ENCODE data around the gene AKIRIN1.

DNA sequence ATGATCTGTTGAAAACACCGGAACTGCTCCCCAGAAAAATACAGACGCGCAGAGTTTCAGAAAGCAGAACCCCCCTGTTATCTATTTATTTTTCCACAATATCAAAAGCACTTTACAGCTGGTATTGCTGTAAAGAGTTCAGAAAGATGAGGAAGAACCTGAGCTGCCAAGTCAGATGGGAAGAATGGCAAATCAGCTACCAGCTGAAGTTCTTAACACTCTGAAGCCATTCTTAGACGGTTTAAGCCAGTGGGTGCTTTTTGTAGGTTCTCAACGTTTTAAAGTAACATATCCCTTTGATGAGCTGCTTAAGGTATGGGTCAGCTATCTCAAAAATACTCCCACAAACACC, 714 bp upstream of the AKIRIN1 start:
- TF ChIP-seq, protein P1, sequence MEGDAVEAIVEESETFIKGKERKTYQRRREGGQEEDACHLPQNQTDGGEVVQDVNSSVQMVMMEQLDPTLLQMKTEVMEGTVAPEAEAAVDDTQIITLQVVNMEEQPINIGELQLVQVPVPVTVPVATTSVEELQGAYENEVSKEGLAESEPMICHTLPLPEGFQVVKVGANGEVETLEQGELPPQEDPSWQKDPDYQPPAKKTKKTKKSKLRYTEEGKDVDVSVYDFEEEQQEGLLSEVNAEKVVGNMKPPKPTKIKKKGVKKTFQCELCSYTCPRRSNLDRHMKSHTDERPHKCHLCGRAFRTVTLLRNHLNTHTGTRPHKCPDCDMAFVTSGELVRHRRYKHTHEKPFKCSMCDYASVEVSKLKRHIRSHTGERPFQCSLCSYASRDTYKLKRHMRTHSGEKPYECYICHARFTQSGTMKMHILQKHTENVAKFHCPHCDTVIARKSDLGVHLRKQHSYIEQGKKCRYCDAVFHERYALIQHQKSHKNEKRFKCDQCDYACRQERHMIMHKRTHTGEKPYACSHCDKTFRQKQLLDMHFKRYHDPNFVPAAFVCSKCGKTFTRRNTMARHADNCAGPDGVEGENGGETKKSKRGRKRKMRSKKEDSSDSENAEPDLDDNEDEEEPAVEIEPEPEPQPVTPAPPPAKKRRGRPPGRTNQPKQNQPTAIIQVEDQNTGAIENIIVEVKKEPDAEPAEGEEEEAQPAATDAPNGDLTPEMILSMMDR (IDR thresholded peaks at IDR 0.05): no peak
- TF ChIP-seq EZH2 (IDR thresholded peaks at IDR 0.05): no peak
- TF ChIP-seq EZH2phosphoT487 (IDR thresholded peaks at IDR 0.05): no peak

Measured in neural progenitor cell (in vitro differentiated cells).